ENCODE measurements around the gene PPBP. TPM values are rescaled to one million over a fixed set of nuclear protein-coding genes. Genes with fewer than 3 reads are reported as not detected.

The PPBP gene
- total RNA-seq, 2 donors from 2014 or later: not detected

- 63 to 71% methylated on average over 3 of the region's 3 CpGs for WGBS, 2 donors
Measured at GRCh38 chr4:74018771-74019170, 30.8 kb upstream of the PPBP start.

GRCh38 chr4:74018116-74018515, 30.1 kb upstream of the PPBP start:
- ATAC-seq (no peak), DNase-seq (no peak)
- H3K4me3 ChIP-seq: no peak overlapping the region
- intact Hi-C loops (cut with DNase I): no loop called here
- no peaks in the 10 kb centered on the region for H3K36me3 ChIP-seq (replicated peaks in 1 of 2; ENCODE audit: insufficient read depth in 1 of 2, low read depth in 2 of 2)
- H3K4me1 ChIP-seq: no peaks in the 10 kb centered on the region
- no peak for TF ChIP-seq CTCF (IDR thresholded peaks at IDR 0.05)
- TF ChIP-seq POLR2A (IDR thresholded peaks at IDR 0.05): no peak
- no peaks in the 10 kb centered on the region for H3K9me3 ChIP-seq
- no peaks in the 10 kb centered on the region for H3K27me3 ChIP-seq
- no peak overlapping the region for H3K27ac ChIP-seq

More at GRCh38 chr4:74018771-74019170, 30.8 kb upstream of the PPBP start:
- Histone ChIP-seq H3K27ac (no peak overlapping the region), H3K36me3 (replicated peaks in 1 of 2; ENCODE audit: insufficient read depth in 1 of 2, low read depth in 2 of 2) (no peaks in the 10 kb centered on the region), H3K4me3 (no peak overlapping the region), H3K27me3 (no peaks in the 10 kb centered on the region), H3K4me1 (no peaks in the 10 kb centered on the region), H3K9me3 (no peaks in the 10 kb centered on the region)
- DNase-seq (no peak), ATAC-seq (no peak)
- TF ChIP-seq POLR2A (IDR thresholded peaks at IDR 0.05): no peak
- no peak for TF ChIP-seq CTCF (IDR thresholded peaks at IDR 0.05)
- intact Hi-C loops (cut with DNase I): no loop called here

- TF ChIP-seq CTCF (IDR thresholded peaks at IDR 0.05): no peak
- TF ChIP-seq POLR2A (IDR thresholded peaks at IDR 0.05): no peak
- no peaks in the 10 kb centered on the region for H3K4me1 ChIP-seq
- no peak for DNase-seq
- H3K36me3 ChIP-seq (replicated peaks in 1 of 2; ENCODE audit: insufficient read depth in 1 of 2, low read depth in 2 of 2): no peaks in the 10 kb centered on the region
- no peak for ATAC-seq
- intact Hi-C loops (cut with DNase I): no loop called here
- WGBS, 2 donors: 60 to 79% methylated on average over 1 of the region's 1 CpG
- no peak overlapping the region for H3K27ac ChIP-seq
- no peaks in the 10 kb centered on the region for H3K9me3 ChIP-seq
- no peak overlapping the region for H3K4me3 ChIP-seq
- H3K27me3 ChIP-seq: no peaks in the 10 kb centered on the region
Measured at GRCh38 chr4:74016068-74016467, 28.1 kb upstream of the PPBP start.

GRCh38 chr4:74015126-74015780, 27.3 kb upstream of the PPBP start:
- Histone ChIP-seq H3K9me3 (no peaks in the 10 kb centered on the region), H3K27ac (no peak overlapping the region), H3K4me3 (no peak overlapping the region), H3K27me3 (no peaks in the 10 kb centered on the region), H3K4me1 (no peaks in the 10 kb centered on the region), H3K36me3 (replicated peaks in 1 of 2; ENCODE audit: insufficient read depth in 1 of 2, low read depth in 2 of 2) (no peaks in the 10 kb centered on the region)
- WGBS, 2 donors: 76 to 85% methylated on average over 3 of the region's 3 CpGs
- DNase-seq: no peak
- TF ChIP-seq POLR2A (IDR thresholded peaks at IDR 0.05): no peak
- TF ChIP-seq CTCF (IDR thresholded peaks at IDR 0.05): no peak
- ATAC-seq: no peak
- intact Hi-C loops (cut with DNase I): no loop called here

- no peak overlapping the region for H3K27ac ChIP-seq
- H3K27me3 ChIP-seq: no peaks in the 10 kb centered on the region
- intact Hi-C loops (cut with DNase I): no loop called here
- no peaks in the 10 kb centered on the region for H3K9me3 ChIP-seq
- no peak overlapping the region for H3K4me3 ChIP-seq
- H3K36me3 ChIP-seq (replicated peaks in 1 of 2; ENCODE audit: insufficient read depth in 1 of 2, low read depth in 2 of 2): no peaks in the 10 kb centered on the region
- ATAC-seq: no peak
- no peak for TF ChIP-seq CTCF (IDR thresholded peaks at IDR 0.05)
- no peak for TF ChIP-seq POLR2A (IDR thresholded peaks at IDR 0.05)
- WGBS, 2 donors: 14 to 23% methylated on average over 1 of the region's 1 CpG
- no peaks in the 10 kb centered on the region for H3K4me1 ChIP-seq
- no peak for DNase-seq
Measured at GRCh38 chr4:74014332-74014731, 26.3 kb upstream of the PPBP start.

All from body of pancreas (tissue), 4 donors.